ENCODE results near the gene PUS1.
"Not testable (repeated sequence)": the region's sequence is repeated elsewhere in the genome, so short reads cannot be mapped to it uniquely, and the experiment has no call there.

The PUS1 gene

GRCh38 chr12:131928711-131929580, at the start of gene PUS1:
TSS of gene PUS1 (plus strand) at chr12:131929276. CDS start at chr12:131929723, 447 bp downstream.
- peak; percentile 85 to 88 (median 88) for DNase-seq

- DNase-seq: no peak
Observed at GRCh38 chr12:131882804-131883520, 46.1 kb upstream of the PUS1 start.

GRCh38 chr12:131883521-131883900, 45.6 kb upstream of the PUS1 start:
- DNase-seq: no peak

- DNase-seq: not testable (repeated sequence)
Observed at GRCh38 chr12:131885076-131885475, 44.0 kb upstream of the PUS1 start.

- no peak for DNase-seq
Observed at GRCh38 chr12:131885543-131886057, 43.5 kb upstream of the PUS1 start.

GRCh38 chr12:131891722-131892121, 37.4 kb upstream of the PUS1 start:
- DNase-seq: not testable (repeated sequence)

GRCh38 chr12:131892711-131893604, 36.1 kb upstream of the PUS1 start:
- no peak for DNase-seq

GRCh38 chr12:131893605-131894312, 35.3 kb upstream of the PUS1 start:
- DNase-seq: no peak

- peak; percentile 85 to 92 (median 86) for DNase-seq
Observed at GRCh38 chr12:131894313-131894860, 34.7 kb upstream of the PUS1 start, which contains the start of gene ULK1. TSS of gene ULK1 (plus strand) at chr12:131894622. CDS start at chr12:131895002, 380 bp downstream.

GRCh38 chr12:131894981-131895639, 34.0 kb upstream of the PUS1 start:
- no peak for DNase-seq

- DNase-seq: no peak
Observed at GRCh38 chr12:131895640-131896079, 33.4 kb upstream of the PUS1 start.

GRCh38 chr12:131896080-131896810, 32.8 kb upstream of the PUS1 start:
- DNase-seq: peak; percentile 26 to 50 (median 40)

- no peak for DNase-seq
Observed at GRCh38 chr12:131896811-131897270, 32.2 kb upstream of the PUS1 start.

GRCh38 chr12:131897276-131897675, 31.8 kb upstream of the PUS1 start:
- no peak for DNase-seq

- no peak for DNase-seq
Observed at GRCh38 chr12:131897875-131898274, 31.2 kb upstream of the PUS1 start.

- no peak for DNase-seq
Observed at GRCh38 chr12:131900397-131900796, 28.7 kb upstream of the PUS1 start.

- no peak for DNase-seq
Observed at GRCh38 chr12:131901431-131902331, 27.4 kb upstream of the PUS1 start.

GRCh38 chr12:131902332-131903241, 26.5 kb upstream of the PUS1 start:
- DNase-seq: no peak

Data from activated CD4-positive, CD25-positive, alpha-beta regulatory T cell (primary cell).